Fibroblast of mammary gland (primary cell): ENCODE results near the gene NUDT14.

Experiments used
- DNase-seq: peaks from one replicate; pipeline ENCODE4 v3.0.0-alpha.2; 2010; ENCODE audit warnings: low read depth
- H3K4me3 ChIP-seq: 2 replicates; pipeline ENCODE4 v1.5.1; 2011; ENCODE audit warnings: low read depth, mild to moderate bottlenecking, low read length, moderate library complexity; ENCODE audit not compliant: control insufficient read depth
- CTCF ChIP-seq: conservative IDR thresholded peaks from 2 replicates; pipeline ENCODE4 v1.5.1; 2011; ENCODE audit warnings: low read depth, low read length, inconsistent platforms; ENCODE audit not compliant: control insufficient read depth, insufficient read depth

NUDT14 gene

GRCh38 chr14:105195051-105195450, 13.9 kb upstream of the NUDT14 start:
- no peak for DNase-seq

GRCh38 chr14:105193916-105194782, 13.0 kb upstream of the NUDT14 start:
- H3K4me3 ChIP-seq, result no peak overlapping the region
- no peak for DNase-seq
- no peak for TF ChIP-seq CTCF

More at GRCh38 chr14:105195051-105195450, 13.9 kb upstream of the NUDT14 start:
- H3K4me3 ChIP-seq, result no peak overlapping the region
- no peak for TF ChIP-seq CTCF

- H3K4me3 ChIP-seq, result no peak overlapping the region
- DNase-seq, result no peak
- TF ChIP-seq CTCF, result no peak
Observed at GRCh38 chr14:105192866-105193731, 12.0 kb upstream of the NUDT14 start.

- DNase-seq, result no peak
- H3K4me3 ChIP-seq, result no peak overlapping the region
- no peak for TF ChIP-seq CTCF
Observed at GRCh38 chr14:105187935-105188524, 6.9 kb upstream of the NUDT14 start.

GRCh38 chr14:105187116-105187515, 6.0 kb upstream of the NUDT14 start:
- H3K4me3 ChIP-seq, result no peak overlapping the region
- no peak for DNase-seq
- no peak for TF ChIP-seq CTCF

GRCh38 chr14:105185973-105186372, 4.9 kb upstream of the NUDT14 start:
- DNase-seq, result no peak
- TF ChIP-seq CTCF, result no peak
- H3K4me3 ChIP-seq, result no peak overlapping the region
